NCI-H128 (cell line): Measurements from ENCODE around the gene EIF3L.

ENCODE experiments used
- DNase-seq: peaks from one replicate; lab custom pipeline; 2025; ENCODE audit not compliant: unreplicated experiment; lab: John Stamatoyannopoulos, UW

The EIF3L gene

DNA sequence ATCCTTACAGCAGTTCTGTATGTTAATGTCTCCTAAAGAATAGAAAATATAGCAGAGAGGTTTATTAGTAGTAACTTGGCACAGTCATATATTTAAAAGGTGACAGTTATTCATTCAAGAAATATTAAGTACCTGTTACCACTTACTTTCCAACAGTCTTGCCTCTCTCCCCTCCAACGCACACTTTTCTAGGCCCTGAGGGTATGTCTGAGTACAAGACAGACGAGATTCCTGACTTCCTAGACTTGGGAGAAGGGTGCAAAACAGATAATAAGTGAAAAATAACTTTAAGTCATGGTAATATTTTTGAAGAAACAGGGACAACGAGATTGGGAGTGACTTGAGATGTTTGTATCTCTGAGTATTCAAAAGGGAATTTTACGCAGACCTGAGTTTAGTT, 1.6 kb downstream of the EIF3L start:
- DNase-seq: no peak

GRCh38 chr22:37852418-37852817, 3.2 kb downstream of the EIF3L start:
- DNase-seq: no peak

DNA sequence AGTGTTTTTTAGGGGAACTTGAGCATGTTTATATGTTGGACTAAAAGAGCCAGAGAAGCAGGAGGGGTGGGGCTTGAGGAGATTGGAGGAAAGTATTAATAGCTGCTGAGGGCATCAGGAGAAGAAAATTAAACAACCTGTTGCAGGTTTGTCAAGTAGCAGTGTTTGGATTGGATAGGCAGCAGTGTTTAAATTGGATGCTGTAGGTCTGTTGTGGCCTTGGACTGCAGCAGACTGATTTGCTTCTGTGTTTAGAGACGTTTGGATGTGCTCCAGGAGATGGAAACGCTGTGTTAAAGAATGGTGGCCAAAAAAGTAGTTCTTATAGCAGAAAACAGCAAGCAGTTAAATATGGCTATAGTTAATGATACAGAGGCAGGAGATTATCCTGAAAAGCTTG, 5.7 kb downstream of the EIF3L start:
- DNase-seq: no peak

GRCh38 chr22:37855462-37855861, 6.2 kb downstream of the EIF3L start:
- DNase-seq: no peak

GRCh38 chr22:37860796-37861421, 11.7 kb downstream of the EIF3L start:
- no peak for DNase-seq

- no peak for DNase-seq
Measured at GRCh38 chr22:37862570-37863325, 13.5 kb downstream of the EIF3L start.

DNA sequence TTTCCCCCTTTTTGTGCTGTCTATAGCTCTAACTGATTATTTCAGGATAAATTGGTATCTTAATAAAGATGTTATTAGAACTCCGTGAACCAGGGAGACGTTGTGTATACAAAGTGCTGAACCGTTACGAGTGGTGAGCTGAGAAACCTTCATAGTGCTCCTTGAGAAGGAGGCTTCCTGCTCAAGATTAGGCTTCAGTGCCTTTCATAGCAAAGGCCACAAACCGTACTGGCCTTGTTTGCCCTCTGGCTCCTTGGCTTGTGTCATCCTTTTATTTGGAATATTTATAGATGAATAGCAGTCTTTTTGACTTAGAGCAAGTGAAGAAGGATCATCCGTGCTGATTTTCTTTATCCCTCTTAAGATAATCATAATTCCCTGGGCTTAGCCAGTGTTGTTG, 16.3 kb downstream of the EIF3L start:
- no peak for DNase-seq

- DNase-seq: no peak
Measured at GRCh38 chr22:37870273-37870672, 21.1 kb downstream of the EIF3L start.

DNA sequence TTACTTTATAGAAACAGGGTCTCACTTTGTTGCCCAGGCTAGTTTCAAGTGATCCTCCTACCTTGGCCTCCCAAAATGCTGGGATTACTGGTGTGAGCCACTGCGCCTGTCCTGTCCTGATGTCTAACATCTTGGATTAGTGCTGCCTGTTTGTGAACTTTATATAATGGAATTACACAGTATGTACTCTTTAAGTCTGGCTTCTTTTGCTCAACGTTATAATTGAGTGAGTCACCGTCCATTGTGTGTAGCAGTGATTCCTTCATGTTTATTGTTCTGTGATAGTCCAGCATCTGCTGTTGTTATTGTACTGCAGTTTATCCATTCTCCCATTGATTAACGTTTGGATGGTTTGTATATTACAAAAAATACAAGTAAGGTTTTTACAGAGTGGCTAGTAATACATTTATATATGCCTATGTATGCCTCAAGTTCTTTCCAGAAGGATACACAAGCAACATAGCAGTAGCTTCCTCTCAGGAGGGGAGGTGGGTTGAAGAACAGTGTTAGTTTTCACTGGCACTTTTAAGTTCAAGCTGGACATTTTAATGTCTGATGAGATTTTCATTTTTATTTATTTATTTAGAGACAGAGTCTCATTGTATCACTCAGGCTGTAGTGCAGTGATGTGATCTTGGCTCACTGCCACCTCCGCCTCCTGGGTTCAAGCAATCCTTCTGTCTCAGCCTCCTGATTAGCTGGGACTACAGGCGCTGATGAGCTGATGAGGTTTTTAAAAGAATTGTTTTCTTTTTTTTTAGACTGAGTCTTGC, 31.6 kb downstream of the EIF3L start:
- no peak for DNase-seq

DNA sequence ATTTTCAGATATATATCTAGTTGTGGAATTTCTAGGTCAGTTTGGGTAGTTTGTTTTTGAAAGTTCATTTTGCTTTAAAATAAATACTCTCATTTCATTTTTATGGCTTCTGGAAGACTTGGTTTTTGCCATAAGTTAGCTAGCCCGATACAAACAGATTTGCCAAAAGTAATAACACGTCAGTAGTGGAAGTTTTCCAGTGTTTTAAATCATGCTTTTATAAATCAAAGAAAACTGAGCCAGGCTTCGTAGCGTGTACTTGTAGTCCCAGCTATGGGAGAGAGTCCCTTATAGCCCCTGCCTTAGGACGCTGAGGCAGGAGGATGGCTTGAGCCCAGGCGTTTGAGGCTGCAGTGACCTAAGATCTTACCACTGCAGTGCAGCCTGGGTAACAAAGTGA, 35.2 kb downstream of the EIF3L start:
- no peak for DNase-seq

- no peak for DNase-seq
Measured at GRCh38 chr22:37887584-37888378, 38.6 kb downstream of the EIF3L start.

DNA sequence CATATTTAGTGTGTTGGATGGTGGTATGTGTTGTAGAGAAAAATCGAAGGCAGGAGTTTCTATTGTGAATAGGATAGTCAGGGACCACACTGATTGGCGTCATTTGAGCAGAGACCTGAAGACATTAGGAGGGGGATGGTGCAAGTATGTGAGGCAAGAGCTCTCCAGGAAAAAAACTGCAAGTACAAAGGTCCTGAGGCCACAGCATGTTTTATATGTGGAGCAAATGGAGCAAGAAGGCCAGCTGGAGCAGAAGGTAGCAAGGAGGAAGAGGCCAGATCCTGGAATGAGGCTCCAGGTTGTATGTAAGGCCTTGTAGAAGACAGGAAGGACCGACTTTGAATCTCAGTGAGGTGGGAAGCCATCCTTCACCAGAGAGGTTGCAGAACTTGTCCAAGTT, 42.7 kb downstream of the EIF3L start:
- DNase-seq: no peak

DNA sequence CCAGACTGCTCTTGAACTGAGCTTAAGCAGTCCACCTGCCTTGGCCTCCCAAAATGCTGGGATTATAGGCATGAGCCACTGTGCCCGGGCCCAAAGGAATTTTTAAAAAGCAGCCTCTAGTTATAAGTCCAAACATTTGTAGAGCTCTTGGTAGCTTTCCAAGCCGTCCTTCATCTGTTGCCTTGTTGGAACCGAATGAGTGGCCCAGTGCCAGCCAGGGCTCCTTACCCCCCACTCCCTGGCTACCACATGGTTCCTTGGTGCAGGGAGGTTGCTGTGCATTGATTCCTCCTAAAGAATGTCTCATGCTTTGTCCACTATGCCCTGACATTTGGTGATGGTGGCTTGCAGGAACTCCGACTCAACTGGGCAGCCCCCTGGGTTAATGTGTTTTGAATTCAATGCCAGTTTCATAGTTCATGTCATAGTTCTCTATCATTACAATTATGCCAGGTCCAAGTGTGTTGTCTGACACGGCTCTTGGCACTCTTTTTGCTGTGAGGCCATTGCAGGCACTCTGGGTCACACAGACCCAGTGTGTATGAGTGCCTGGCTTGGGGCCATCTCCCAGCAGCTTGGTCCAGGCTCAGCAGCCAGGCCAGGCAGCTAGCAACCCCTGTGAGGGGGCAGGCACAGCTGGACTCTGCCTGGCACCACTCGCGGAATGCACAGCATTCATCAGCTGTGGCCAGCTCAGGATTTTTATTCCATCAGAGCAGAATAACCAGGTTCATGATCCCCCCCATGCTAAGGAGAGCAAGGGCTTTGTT, 43.5 kb downstream of the EIF3L start:
- DNase-seq: no peak

DNA sequence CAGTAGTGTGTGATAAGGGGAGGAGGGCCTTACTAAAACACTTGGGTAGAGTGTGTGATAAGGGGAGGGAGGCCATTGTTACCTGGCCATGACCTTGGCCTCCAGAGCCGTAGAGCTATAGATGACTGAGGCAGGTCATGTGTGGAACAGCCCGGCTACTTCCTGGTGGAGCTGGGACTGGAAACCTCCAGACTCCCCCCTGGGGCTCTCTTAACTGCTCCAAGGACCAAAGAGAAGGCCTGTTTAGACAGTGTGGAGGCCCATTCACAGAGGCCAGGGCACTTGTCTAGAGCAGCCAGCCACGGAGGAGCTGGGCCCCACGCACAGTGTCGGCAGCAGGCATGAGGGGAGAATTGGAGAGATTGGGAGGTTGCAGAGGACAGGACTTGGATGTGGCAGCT, 44.4 kb downstream of the EIF3L start:
- no peak for DNase-seq

GRCh38 chr22:37894939-37895670, 45.9 kb downstream of the EIF3L start:
- no peak for DNase-seq

DNA sequence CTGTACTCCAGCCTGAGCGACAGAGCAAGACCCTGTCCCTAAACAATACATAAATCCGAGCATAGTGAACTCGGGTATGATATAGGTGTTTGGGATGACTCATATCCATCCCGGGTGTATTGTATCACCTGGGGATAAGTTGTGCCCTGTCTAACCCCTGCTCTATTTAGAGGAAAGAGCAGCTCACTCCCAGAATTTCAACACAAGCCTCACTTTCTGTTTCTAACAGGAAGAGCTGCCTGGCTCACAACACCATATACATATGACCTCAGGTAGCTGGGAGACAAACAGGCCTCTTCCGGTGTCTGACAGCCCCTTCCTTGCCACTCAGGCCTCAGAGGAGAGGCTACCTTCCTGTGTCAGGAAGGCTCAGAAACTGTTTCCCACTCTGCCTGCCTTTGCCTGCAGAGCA, 47.0 kb downstream of the EIF3L start:
- DNase-seq: no peak

DNA sequence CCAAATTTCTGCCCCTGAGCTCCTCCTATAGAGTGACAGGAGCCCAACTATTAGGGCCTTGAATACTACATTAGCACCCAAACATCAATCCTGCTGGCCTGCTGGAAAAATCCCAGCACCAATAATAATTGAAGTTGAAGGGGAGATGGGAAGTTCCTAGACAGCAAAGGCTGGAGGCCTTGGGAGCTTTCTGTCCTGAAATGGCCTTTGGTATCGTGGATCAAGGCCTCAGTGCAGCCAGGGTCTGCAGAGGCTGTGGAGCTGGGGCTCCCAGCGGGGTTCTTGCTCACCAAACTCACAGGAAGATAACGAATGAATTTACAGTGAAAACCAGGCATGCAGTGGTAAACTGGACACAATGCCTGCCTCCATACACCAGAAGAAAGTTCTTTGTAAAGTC, 47.7 kb downstream of the EIF3L start:
- no peak for DNase-seq

- no peak for DNase-seq
Measured at GRCh38 chr22:37897807-37898206, 48.6 kb downstream of the EIF3L start.

- no peak for DNase-seq
Measured at GRCh38 chr22:37898441-37899181, 49.4 kb downstream of the EIF3L start.
